BJ (cell line): ENCODE results near the gene SORCS2. TPM values are rescaled to one million over a fixed set of nuclear protein-coding genes. Genes with fewer than 3 reads are reported as not detected.
A peak's percentile ranks its signal among the peaks of the same experiment; 100 is the strongest.

ENCODE experiments used
- CTCF ChIA-PET: fragments of 350-600 bp; formaldehyde crosslinking; extraction: SDS; loops from one replicate; lab custom pipeline; 2021; ENCODE audit warnings: antibody characterized with exemption, inconsistent platforms; lab: Yijun Ruan, JAX
- POLR2A ChIA-PET: fragments of 300-600 bp; sonication (Branson Sonifier 250); formaldehyde crosslinking; extraction: SDS; loops from one replicate; lab custom pipeline; 2021; ENCODE audit warnings: antibody characterized with exemption; lab: Charles Lee
- DNase-seq: peaks from one replicate; pipeline ENCODE4 v3.0.0-alpha.2; 2011; ENCODE audit warnings: low read depth
- H3K27me3 ChIP-seq: 2 replicates; pipeline ENCODE4 v1.6.0; 2011; ENCODE audit warnings: low read length; ENCODE audit not compliant: control insufficient read depth, insufficient read depth
- H3K36me3 ChIP-seq: 2 replicates; pipeline ENCODE4 v1.5.1; 2011; ENCODE audit warnings: low read length; ENCODE audit not compliant: control insufficient read depth, insufficient read depth
- H3K4me3 ChIP-seq: 2 replicates; pipeline ENCODE4 v1.5.1; 2011; ENCODE audit warnings: low read depth, mild to moderate bottlenecking, control low read depth, low read length
- CTCF ChIP-seq: IDR thresholded peaks from 2 replicates; pipeline ENCODE4 v1.5.1; 2011; ENCODE audit warnings: low read depth, mild to moderate bottlenecking, control low read depth, inconsistent platforms, low read length, moderate library complexity; ENCODE audit not compliant: insufficient read depth
- polyA plus RNA-seq: library from polyadenylated mRNA; depleted of rRNA; stranded (reverse); fragments of >200 nt; gene quantifications from 2 replicates; pipeline ENCODE4 v1.2.3, GENCODE V29; 2011

The SORCS2 gene
- polyA plus RNA-seq, 1 experiment = 0.63 TPM

- no peak for DNase-seq
- ChIA-PET CTCF (no interaction called here), POLR2A (no interaction called here)
- no peaks in the 10 kb centered on the region for H3K36me3 ChIP-seq
- H3K4me3 ChIP-seq = no peak overlapping the region
- no peak for TF ChIP-seq CTCF
- peaks cover 7% of the 10 kb centered on the region for H3K27me3 ChIP-seq
These were observed 69.8 kb downstream of the SORCS2 start for GRCh38 chr4:7262134-7262533.

GRCh38 chr4:7263166-7263565, 70.8 kb downstream of the SORCS2 start:
- no peak overlapping the region for H3K4me3 ChIP-seq
- no peaks in the 10 kb centered on the region for H3K36me3 ChIP-seq
- H3K27me3 ChIP-seq = peaks cover 7% of the 10 kb centered on the region
- ChIA-PET CTCF (interaction anchor here (1.5 kb wide), 1 partner anchor 69 kb away, joined by 3 read pairs; no protein-coding TSS in a partner anchor), POLR2A (no interaction called here)
- no peak for DNase-seq
- TF ChIP-seq CTCF = no peak

- Histone ChIP-seq H3K36me3 (no peaks in the 10 kb centered on the region), H3K4me3 (no peak overlapping the region), H3K27me3 (peaks cover 7% of the 10 kb centered on the region)
- CTCF ChIA-PET = no interaction called here
- DNase-seq = no peak
- TF ChIP-seq CTCF = no peak
- POLR2A ChIA-PET = no interaction called here
These were observed 72.4 kb downstream of the SORCS2 start for GRCh38 chr4:7264694-7265093.

- CTCF ChIA-PET = interaction anchor here (0.7 to 1.6 kb wide), 4 partner anchors 9 to 74 kb away, joined by 3 to 6 read pairs (median 5); partner anchors contain the start of gene SORCS2
- TF ChIP-seq CTCF = no peak
- no peak overlapping the region for H3K4me3 ChIP-seq
- DNase-seq = peak; percentile 41
- POLR2A ChIA-PET = no interaction called here
- no peaks in the 10 kb centered on the region for H3K27me3 ChIP-seq
- no peaks in the 10 kb centered on the region for H3K36me3 ChIP-seq
These were observed 74.4 kb downstream of the SORCS2 start for GRCh38 chr4:7266525-7267292.

- TF ChIP-seq CTCF = no peak
- ChIA-PET CTCF (interaction anchor here (0.5 to 1.3 kb wide), 4 partner anchors 8 to 100 kb away, joined by 3 to 6 read pairs (median 4); partner anchors contain the start of gene SORCS2), POLR2A (interaction anchor here (0.6 kb wide), 1 partner anchor 127 kb away, joined by 4 read pairs; no protein-coding TSS in a partner anchor)
- no peak overlapping the region for H3K4me3 ChIP-seq
- peaks cover 2% of the 10 kb centered on the region; the same call in 1 of the 2 replicates for H3K27me3 ChIP-seq
- no peak for DNase-seq
- no peaks in the 10 kb centered on the region for H3K36me3 ChIP-seq
These were observed 75.5 kb downstream of the SORCS2 start for GRCh38 chr4:7267829-7268228.
